ENCODE data around the gene CLASRP.

CLASRP gene

GRCh38 chr19:45092747-45093678, 54.2 kb downstream of the CLASRP start, which contains the start of gene PPP1R37:
PPP1R37 (plus strand) TSS chr19:45093179; CDS start chr19:45093326, 147 bp downstream.
- TF ChIP-seq CTCF (IDR thresholded peaks at IDR 0.05; ENCODE audit: extremely low read depth, missing control alignments): no peak
- peak; percentile 96 for DNase-seq (ENCODE audit: low spot score)

GRCh38 chr19:45094137-45094536, 55.3 kb downstream of the CLASRP start:
- TF ChIP-seq CTCF (IDR thresholded peaks at IDR 0.05; ENCODE audit: extremely low read depth, missing control alignments): no peak
- no peak for DNase-seq (ENCODE audit: low spot score)

- no peak for DNase-seq (ENCODE audit: low spot score)
- TF ChIP-seq CTCF (IDR thresholded peaks at IDR 0.05; ENCODE audit: extremely low read depth, missing control alignments): no peak
Measured at GRCh38 chr19:45094707-45095106, 55.9 kb downstream of the CLASRP start.

GRCh38 chr19:45095496-45096413, 56.9 kb downstream of the CLASRP start:
- DNase-seq (ENCODE audit: low spot score): no peak
- no peak for TF ChIP-seq CTCF (IDR thresholded peaks at IDR 0.05; ENCODE audit: extremely low read depth, missing control alignments)

- no peak for DNase-seq (ENCODE audit: low spot score)
- no peak for TF ChIP-seq CTCF (IDR thresholded peaks at IDR 0.05; ENCODE audit: extremely low read depth, missing control alignments)
Measured at GRCh38 chr19:45096700-45097099, 57.9 kb downstream of the CLASRP start.

- TF ChIP-seq CTCF (IDR thresholded peaks at IDR 0.05; ENCODE audit: extremely low read depth, missing control alignments): no peak
- no peak for DNase-seq (ENCODE audit: low spot score)
Measured at GRCh38 chr19:45097450-45097775, 58.6 kb downstream of the CLASRP start.
